ENCODE results near the gene N4BP2L1.
A peak's percentile ranks its signal among the peaks of the same experiment; 100 is the strongest.

GRCh38 chr13:32415019-32415418 is 12.9 kb downstream of the N4BP2L1 start:
- TF ChIP-seq EGR1 (IDR thresholded peaks at IDR 0.05; ENCODE audit: low read depth in 2 of 2): peak in 1 of 2 donors; percentile 6
- no peak for TF ChIP-seq TAF1 (conservative IDR thresholded peaks at IDR 0.05)
- peak; percentile 53 for TF ChIP-seq CTCF (IDR thresholded peaks at IDR 0.05; ENCODE audit: low read depth, low read length, missing input control)
- TF ChIP-seq, protein P1, sequence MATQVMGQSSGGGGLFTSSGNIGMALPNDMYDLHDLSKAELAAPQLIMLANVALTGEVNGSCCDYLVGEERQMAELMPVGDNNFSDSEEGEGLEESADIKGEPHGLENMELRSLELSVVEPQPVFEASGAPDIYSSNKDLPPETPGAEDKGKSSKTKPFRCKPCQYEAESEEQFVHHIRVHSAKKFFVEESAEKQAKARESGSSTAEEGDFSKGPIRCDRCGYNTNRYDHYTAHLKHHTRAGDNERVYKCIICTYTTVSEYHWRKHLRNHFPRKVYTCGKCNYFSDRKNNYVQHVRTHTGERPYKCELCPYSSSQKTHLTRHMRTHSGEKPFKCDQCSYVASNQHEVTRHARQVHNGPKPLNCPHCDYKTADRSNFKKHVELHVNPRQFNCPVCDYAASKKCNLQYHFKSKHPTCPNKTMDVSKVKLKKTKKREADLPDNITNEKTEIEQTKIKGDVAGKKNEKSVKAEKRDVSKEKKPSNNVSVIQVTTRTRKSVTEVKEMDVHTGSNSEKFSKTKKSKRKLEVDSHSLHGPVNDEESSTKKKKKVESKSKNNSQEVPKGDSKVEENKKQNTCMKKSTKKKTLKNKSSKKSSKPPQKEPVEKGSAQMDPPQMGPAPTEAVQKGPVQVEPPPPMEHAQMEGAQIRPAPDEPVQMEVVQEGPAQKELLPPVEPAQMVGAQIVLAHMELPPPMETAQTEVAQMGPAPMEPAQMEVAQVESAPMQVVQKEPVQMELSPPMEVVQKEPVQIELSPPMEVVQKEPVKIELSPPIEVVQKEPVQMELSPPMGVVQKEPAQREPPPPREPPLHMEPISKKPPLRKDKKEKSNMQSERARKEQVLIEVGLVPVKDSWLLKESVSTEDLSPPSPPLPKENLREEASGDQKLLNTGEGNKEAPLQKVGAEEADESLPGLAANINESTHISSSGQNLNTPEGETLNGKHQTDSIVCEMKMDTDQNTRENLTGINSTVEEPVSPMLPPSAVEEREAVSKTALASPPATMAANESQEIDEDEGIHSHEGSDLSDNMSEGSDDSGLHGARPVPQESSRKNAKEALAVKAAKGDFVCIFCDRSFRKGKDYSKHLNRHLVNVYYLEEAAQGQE (IDR thresholded peaks at IDR 0.05): no peak
- TF ChIP-seq GABPA (IDR thresholded peaks at IDR 0.05 in 1 of 2, conservative IDR thresholded peaks at IDR 0.05 in 1 of 2): no peak
- TF ChIP-seq RAD21 (IDR thresholded peaks at IDR 0.05): peak; percentile 30 to 52
- TF ChIP-seq HNF4A (conservative IDR thresholded peaks at IDR 0.05): no peak
- no peak for TF ChIP-seq JUND (IDR thresholded peaks at IDR 0.05)
